K562 (cell line): ENCODE measurements around the gene PHF1. TPM values are rescaled to one million over a fixed set of nuclear protein-coding genes. Genes with fewer than 3 reads are reported as not detected.
A peak's percentile ranks its signal among the peaks of the same experiment; 100 is the strongest.

Experiments
- CEBPB ChIP-seq: fragments of 450-650 bp; IDR thresholded peaks from 2 replicates; pipeline ENCODE4 v1.6.1; 2016; ENCODE audit warnings: missing genetic modification characterization, missing compliant biosample characterization
- ETV6 ChIP-seq, 3 experiments: fragments of 150-350 bp in 1 of 3; sonication (generic) in 1 of 3; formaldehyde crosslinking in 1 of 3; IDR thresholded peaks; 2 replicates each; pipeline versions ENCODE4 v1.6.1 to v1.8.0; 2014 to 2022; ENCODE audit warnings: borderline replicate concordance in 2 of 3, low read depth in 2 of 3, antibody characterized with exemption in 1 of 3, low read length in 1 of 3, mild to moderate bottlenecking in 1 of 3, missing genetic modification reagents in 1 of 3
- EZH2 ChIP-seq: IDR thresholded peaks from 2 replicates; pipeline ENCODE4 v1.6.1; 2012; ENCODE audit warnings: low read depth, mild to moderate bottlenecking, inconsistent platforms, low read length, borderline replicate concordance
- GATAD2B ChIP-seq: fragments of 450-650 bp; IDR thresholded peaks from 2 replicates; pipeline ENCODE4 v1.6.1; 2017; ENCODE audit warnings: mild to moderate bottlenecking, borderline replicate concordance
- HOXB6 ChIP-seq: fragments of 250-450 bp; sonication (Bioruptor Pico); IDR thresholded peaks from 2 replicates; pipeline ENCODE4 v1.5.1; 2022; ENCODE audit warnings: mild to moderate bottlenecking, borderline replicate concordance
- MTA1 ChIP-seq: fragments of 450-650 bp; IDR thresholded peaks from 2 replicates; pipeline ENCODE4 v1.6.1; 2017; ENCODE audit warnings: borderline replicate concordance
- NUFIP1 ChIP-seq: fragments of 450-650 bp; IDR thresholded peaks from 2 replicates; pipeline ENCODE4 v1.6.1; 2018; ENCODE audit not compliant: partially characterized antibody
- OTX1 ChIP-seq: fragments of 450-650 bp; formaldehyde crosslinking; IDR thresholded peaks from 2 replicates; pipeline ENCODE4 v1.4.0; 2022; ENCODE audit warnings: mild to moderate bottlenecking
- POLR2AphosphoS5 ChIP-seq: IDR thresholded peaks from 2 replicates; pipeline ENCODE4 v1.6.1; 2011; ENCODE audit warnings: mild to moderate bottlenecking, low read depth, low read length, moderate library complexity; ENCODE audit not compliant: control insufficient read depth, insufficient read depth
- RBM22 ChIP-seq: fragments of 200-400 bp; formaldehyde crosslinking; IDR thresholded peaks from 2 replicates; pipeline ENCODE4 v1.6.1; 2018; ENCODE audit warnings: low read length, low read depth; ENCODE audit not compliant: poor library complexity, severe bottlenecking
- RBM25 ChIP-seq: fragments of 200-400 bp; formaldehyde crosslinking; IDR thresholded peaks from 2 replicates; pipeline ENCODE4 v1.6.1; 2018; ENCODE audit warnings: low read length, low read depth, moderate library complexity; ENCODE audit not compliant: severe bottlenecking
- TAF1 ChIP-seq: IDR thresholded peaks from 2 replicates; pipeline ENCODE4 v1.6.1; 2011; ENCODE audit warnings: mild to moderate bottlenecking, low read length, moderate library complexity; ENCODE audit not compliant: insufficient read depth, control insufficient read depth, severe bottlenecking; ENCODE audit errors: extremely low read depth
- ZBTB26 ChIP-seq: fragments of 450-650 bp; formaldehyde crosslinking; IDR thresholded peaks from 2 replicates; pipeline ENCODE4 v1.4.0; 2022; ENCODE audit warnings: missing genetic modification characterization
- ZNF324 ChIP-seq: fragments of 250-450 bp; sonication (Bioruptor Pico); IDR thresholded peaks from 2 replicates; pipeline ENCODE4 v1.4.0; 2020; ENCODE audit warnings: mild to moderate bottlenecking
- polyA plus RNA-seq, 8 experiments: library from polyadenylated mRNA; depleted of rRNA in 4 of 8; stranded (reverse) in 5 of 8; unstranded in 3 of 8; fragments of >200 nt; fragmentation: Nextera tagmentation in 2 of 8; fragmentation: Illumina TruSeq in 1 of 8; extraction: Ambion mirVana in 2 of 8; extraction: Trizol in 1 of 8; gene quantifications; 2 replicates each; pipeline versions ENCODE4 v1.2.1 to v1.2.3, GENCODE V29; 2011 to 2014; ENCODE audit warnings: inconsistent platforms in 1 of 8, missing spikeins in 1 of 8
- total RNA-seq, 7 experiments: library from RNA; depleted of rRNA in 6 of 7; stranded (reverse); fragments of >200 nt in 6 of 7; fragmentation: Illumina TruSeq in 2 of 7; extraction: Trizol in 2 of 7; gene quantifications; 2 replicates each; pipeline versions ENCODE4 v1.2.1 to v1.2.3, GENCODE V29; 2011 to 2021; ENCODE audit warnings: low replicate concordance in 1 of 7
- TF ChIP-seq, protein P1 (sequence below): fragments of 200-600 bp; sonication (generic); IDR thresholded peaks from one replicate; pipeline ENCODE4 v1.6.1; 2012; ENCODE audit warnings: mild to moderate bottlenecking, low read depth, low read length, inconsistent platforms

PHF1 gene
- total and polyA plus RNA-seq, 9 of the 15 experiments (the other 6 are each of a cell fraction or from before 2014, with no cell fraction given), result 3.7 to 64.2 (median 33.7) TPM

GRCh38 chr6:33428224-33428965 is 17.6 kb downstream of the PHF1 start (continued):
- TF ChIP-seq, protein P1, sequence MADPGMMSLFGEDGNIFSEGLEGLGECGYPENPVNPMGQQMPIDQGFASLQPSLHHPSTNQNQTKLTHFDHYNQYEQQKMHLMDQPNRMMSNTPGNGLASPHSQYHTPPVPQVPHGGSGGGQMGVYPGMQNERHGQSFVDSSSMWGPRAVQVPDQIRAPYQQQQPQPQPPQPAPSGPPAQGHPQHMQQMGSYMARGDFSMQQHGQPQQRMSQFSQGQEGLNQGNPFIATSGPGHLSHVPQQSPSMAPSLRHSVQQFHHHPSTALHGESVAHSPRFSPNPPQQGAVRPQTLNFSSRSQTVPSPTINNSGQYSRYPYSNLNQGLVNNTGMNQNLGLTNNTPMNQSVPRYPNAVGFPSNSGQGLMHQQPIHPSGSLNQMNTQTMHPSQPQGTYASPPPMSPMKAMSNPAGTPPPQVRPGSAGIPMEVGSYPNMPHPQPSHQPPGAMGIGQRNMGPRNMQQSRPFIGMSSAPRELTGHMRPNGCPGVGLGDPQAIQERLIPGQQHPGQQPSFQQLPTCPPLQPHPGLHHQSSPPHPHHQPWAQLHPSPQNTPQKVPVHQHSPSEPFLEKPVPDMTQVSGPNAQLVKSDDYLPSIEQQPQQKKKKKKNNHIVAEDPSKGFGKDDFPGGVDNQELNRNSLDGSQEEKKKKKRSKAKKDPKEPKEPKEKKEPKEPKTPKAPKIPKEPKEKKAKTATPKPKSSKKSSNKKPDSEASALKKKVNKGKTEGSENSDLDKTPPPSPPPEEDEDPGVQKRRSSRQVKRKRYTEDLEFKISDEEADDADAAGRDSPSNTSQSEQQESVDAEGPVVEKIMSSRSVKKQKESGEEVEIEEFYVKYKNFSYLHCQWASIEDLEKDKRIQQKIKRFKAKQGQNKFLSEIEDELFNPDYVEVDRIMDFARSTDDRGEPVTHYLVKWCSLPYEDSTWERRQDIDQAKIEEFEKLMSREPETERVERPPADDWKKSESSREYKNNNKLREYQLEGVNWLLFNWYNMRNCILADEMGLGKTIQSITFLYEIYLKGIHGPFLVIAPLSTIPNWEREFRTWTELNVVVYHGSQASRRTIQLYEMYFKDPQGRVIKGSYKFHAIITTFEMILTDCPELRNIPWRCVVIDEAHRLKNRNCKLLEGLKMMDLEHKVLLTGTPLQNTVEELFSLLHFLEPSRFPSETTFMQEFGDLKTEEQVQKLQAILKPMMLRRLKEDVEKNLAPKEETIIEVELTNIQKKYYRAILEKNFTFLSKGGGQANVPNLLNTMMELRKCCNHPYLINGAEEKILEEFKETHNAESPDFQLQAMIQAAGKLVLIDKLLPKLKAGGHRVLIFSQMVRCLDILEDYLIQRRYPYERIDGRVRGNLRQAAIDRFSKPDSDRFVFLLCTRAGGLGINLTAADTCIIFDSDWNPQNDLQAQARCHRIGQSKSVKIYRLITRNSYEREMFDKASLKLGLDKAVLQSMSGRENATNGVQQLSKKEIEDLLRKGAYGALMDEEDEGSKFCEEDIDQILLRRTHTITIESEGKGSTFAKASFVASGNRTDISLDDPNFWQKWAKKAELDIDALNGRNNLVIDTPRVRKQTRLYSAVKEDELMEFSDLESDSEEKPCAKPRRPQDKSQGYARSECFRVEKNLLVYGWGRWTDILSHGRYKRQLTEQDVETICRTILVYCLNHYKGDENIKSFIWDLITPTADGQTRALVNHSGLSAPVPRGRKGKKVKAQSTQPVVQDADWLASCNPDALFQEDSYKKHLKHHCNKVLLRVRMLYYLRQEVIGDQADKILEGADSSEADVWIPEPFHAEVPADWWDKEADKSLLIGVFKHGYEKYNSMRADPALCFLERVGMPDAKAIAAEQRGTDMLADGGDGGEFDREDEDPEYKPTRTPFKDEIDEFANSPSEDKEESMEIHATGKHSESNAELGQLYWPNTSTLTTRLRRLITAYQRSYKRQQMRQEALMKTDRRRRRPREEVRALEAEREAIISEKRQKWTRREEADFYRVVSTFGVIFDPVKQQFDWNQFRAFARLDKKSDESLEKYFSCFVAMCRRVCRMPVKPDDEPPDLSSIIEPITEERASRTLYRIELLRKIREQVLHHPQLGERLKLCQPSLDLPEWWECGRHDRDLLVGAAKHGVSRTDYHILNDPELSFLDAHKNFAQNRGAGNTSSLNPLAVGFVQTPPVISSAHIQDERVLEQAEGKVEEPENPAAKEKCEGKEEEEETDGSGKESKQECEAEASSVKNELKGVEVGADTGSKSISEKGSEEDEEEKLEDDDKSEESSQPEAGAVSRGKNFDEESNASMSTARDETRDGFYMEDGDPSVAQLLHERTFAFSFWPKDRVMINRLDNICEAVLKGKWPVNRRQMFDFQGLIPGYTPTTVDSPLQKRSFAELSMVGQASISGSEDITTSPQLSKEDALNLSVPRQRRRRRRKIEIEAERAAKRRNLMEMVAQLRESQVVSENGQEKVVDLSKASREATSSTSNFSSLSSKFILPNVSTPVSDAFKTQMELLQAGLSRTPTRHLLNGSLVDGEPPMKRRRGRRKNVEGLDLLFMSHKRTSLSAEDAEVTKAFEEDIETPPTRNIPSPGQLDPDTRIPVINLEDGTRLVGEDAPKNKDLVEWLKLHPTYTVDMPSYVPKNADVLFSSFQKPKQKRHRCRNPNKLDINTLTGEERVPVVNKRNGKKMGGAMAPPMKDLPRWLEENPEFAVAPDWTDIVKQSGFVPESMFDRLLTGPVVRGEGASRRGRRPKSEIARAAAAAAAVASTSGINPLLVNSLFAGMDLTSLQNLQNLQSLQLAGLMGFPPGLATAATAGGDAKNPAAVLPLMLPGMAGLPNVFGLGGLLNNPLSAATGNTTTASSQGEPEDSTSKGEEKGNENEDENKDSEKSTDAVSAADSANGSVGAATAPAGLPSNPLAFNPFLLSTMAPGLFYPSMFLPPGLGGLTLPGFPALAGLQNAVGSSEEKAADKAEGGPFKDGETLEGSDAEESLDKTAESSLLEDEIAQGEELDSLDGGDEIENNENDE, result no peak
- no peak for TF ChIP-seq RBM22
- no peak for TF ChIP-seq TAF1
- no peak for TF ChIP-seq HOXB6 (CRISPR knock-in tag)
- TF ChIP-seq ZNF324, result no peak
- TF ChIP-seq CEBPB, result peak; percentile 76
- no peak; the same call in 1 of the 2 replicates for TF ChIP-seq POLR2AphosphoS5
- TF ChIP-seq ZBTB26 (CRISPR knock-in tag), result no peak
- TF ChIP-seq EZH2, result no peak
- TF ChIP-seq MTA1, result 0 out of 2 replicates have a peak, but pooled peaks have one; percentile 25
- no peak for TF ChIP-seq NUFIP1
- TF ChIP-seq ETV6 (IDR thresholded peaks at IDR 0.05; ENCODE audit: borderline replicate concordance in 1 of 2, low read depth in 2 of 2, low read length in 1 of 2), result no peak
- peak; percentile 99 for TF ChIP-seq ETV6 (CRISPR knock-in tag; IDR thresholded peaks at IDR 0.05; ENCODE audit: borderline replicate concordance)
- TF ChIP-seq GATAD2B, result no peak
- TF ChIP-seq OTX1 (CRISPR knock-in tag), result no peak
- no peak for TF ChIP-seq RBM25
